Cardiac septum (tissue), 1 donor: Measurements from ENCODE around the gene PCDHB4. TPM values are rescaled to one million over a fixed set of nuclear protein-coding genes. Genes with fewer than 3 reads are reported as not detected.
"Not testable (repeated sequence)": the region's sequence is repeated elsewhere in the genome, so short reads cannot be mapped to it uniquely, and the experiment has no call there.

ENCODE experiments used
- DNase-seq: peaks from one replicate; pipeline ENCODE4 v3.0.0-alpha.2; 2020; ENCODE audit warnings: low spot score
- intact Hi-C: fragments of 100-400 bp; cut with DNase I; formaldehyde crosslinking; loops from one replicate; pipeline ENCODE4 v1.14.0; 2022
- total RNA-seq: library from RNA; stranded (reverse); fragmentation: NEBNext Ultra II Directional; extraction: Animal tissue kit (Norgen Biotek cat#: 25700); gene quantifications from one replicate; pipeline ENCODE4 v1.2.1, GENCODE V29; 2021
- donor health status: DM: no; HTN: no; CAD: no.

Gene PCDHB4
- total RNA-seq, 1 donor from 2014 or later = 1.3 TPM

DNA sequence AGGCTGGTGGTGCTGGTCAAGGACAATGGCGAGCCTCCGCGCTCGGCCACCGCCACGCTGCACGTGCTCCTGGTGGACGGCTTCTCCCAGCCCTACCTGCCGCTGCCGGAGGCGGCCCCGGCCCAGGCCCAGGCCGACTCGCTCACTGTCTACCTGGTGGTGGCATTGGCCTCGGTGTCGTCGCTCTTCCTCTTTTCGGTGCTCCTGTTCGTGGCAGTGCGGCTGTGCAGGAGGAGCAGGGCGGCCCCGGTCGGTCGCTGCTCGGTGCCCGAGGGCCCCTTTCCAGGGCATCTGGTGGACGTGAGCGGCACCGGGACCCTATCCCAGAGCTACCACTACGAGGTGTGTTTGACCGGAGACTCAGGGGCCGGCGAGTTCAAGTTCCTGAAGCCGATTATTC, 15.7 kb downstream of the PCDHB4 start:
- intact Hi-C loops, DNase-seq: not testable (repeated sequence)

GRCh38 chr5:141149812-141150211, 28.2 kb downstream of the PCDHB4 start, which contains the start of gene PCDHB6:
PCDHB6 (plus strand) TSS chr5:141150057; CDS start chr5:141150258, 201 bp downstream.
- intact Hi-C loops = no loop called here
- no peak for DNase-seq

DNA sequence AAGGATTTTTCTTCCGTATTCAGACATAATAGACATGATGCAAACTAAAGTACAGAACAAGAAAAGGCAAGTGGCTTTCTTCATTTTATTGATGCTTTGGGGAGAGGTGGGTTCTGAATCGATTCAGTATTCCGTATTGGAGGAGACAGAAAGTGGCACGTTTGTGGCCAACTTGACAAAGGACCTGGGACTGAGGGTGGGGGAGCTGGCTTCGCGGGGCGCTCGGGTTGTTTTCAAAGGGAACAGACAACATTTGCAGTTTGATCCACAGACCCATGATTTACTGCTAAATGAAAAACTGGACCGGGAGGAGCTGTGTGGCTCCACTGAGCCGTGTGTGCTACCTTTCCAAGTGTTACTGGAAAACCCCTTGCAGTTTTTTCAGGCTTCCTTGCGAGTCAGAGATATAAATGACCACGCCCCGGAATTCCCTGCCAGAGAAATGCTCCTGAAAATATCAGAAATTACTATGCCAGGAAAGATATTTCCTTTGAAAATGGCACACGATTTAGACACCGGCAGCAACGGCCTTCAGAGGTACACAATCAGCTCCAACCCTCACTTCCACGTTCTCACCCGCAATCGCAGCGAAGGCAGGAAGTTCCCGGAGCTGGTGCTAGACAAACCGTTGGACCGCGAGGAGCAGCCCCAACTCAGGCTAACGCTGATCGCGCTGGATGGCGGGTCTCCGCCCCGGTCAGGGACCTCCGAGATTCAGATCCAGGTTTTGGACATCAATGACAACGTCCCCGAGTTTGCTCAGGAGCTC, 28.8 kb downstream of the PCDHB4 start:
- intact Hi-C loops = no loop called here

GRCh38 chr5:141150993-141151325, 29.3 kb downstream of the PCDHB4 start:
- no peak for DNase-seq
- intact Hi-C loops = no loop called here

More for the DNA sequence above, 28.8 kb downstream of the PCDHB4 start:
- no peak for DNase-seq

DNA sequence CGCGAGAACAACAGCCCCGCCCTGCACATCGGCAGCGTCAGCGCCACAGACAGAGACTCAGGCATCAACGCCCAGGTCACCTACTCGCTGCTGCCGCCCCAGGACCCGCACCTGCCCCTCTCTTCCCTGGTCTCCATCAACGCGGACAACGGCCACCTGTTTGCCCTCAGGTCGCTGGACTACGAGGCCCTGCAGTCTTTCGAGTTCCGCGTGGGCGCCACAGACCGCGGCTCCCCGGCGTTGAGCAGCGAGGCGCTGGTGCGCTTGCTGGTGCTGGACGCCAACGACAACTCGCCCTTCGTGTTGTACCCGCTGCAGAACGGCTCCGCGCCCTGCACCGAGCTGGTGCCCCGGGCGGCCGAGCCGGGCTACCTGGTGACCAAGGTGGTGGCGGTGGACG, 30.0 kb downstream of the PCDHB4 start:
- DNase-seq, intact Hi-C loops: not testable (repeated sequence)

- intact Hi-C loops, DNase-seq: not testable (repeated sequence)
Observed at GRCh38 chr5:141152096-141152495, 30.5 kb downstream of the PCDHB4 start.

DNA sequence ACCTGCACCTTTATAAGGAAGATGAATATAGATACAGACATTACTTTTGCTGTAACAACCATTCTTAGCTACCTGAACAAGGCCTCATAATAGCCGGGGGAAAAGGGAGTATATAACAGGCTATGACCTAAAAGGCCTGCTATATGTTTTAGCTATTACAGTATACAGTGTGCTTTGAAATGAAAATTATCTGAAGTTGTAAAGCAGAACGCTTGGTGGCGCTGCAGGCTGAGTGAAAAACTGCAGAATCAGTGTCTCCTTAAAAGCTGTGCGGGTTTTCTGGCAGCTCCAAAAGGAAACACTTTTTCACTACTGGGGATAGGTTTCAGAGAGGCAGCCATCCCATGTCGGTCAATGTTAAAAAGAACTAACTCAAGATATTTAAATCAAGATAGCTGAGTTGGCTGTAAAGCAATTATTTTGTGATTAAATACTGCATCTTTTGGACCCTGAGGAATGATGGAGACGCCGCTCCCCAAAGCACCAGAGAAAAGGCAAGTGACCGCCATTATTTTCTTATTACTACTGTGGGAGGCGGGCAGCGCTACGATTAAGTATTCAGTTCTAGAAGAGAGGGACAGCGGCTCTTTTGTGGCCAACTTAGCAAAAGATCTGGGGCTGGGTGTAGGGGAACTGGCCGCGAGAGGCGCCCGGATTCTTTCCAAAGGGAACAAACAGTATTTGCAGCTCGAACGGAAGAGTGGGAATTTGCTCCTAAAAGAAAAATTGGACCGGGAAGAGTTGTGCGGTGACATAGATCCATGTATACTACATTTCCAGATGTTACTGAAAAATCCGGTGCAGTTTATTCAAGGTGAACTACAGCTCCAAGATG, 34.1 kb downstream of the PCDHB4 start:
- intact Hi-C loops = no loop called here
- DNase-seq = no peak

GRCh38 chr5:141157356-141157755, 35.7 kb downstream of the PCDHB4 start:
- DNase-seq, intact Hi-C loops: not testable (repeated sequence)

- DNase-seq = not testable (repeated sequence)
Observed at GRCh38 chr5:141157901-141158300, 36.3 kb downstream of the PCDHB4 start.

DNA sequence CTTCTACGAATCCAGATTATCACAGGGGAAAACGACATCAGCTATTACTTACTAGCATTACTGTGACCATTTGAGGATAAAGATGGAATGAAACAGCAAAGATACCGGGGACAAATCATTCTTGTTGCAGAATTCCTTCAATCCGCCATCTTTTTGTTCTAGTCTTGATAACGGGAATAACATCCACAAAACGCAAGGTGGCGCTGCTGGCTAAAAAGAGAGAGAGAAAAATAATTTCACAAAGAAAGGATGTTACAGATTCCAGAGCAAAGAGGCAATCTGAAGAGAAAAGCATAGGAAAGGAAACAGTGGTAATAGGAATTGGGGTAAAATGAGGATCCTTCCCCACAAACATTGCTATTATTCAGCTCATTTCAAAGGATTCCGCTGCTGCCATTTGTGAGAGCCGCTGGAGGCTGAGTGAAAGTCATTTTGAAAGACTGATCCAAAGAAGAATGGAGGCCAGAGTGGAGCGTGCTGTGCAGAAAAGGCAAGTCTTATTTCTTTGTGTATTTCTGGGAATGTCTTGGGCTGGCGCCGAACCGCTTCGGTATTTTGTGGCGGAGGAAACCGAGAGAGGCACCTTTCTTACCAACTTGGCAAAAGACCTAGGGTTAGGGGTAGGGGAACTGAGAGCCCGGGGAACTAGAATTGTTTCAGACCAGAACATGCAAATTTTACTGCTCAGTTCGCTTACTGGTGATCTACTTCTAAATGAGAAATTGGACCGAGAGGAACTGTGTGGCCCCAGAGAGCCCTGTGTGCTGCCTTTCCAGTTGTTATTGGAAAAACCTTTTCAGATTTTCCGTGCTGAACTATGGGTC, 51.0 kb downstream of the PCDHB4 start, which contains the start of gene PCDHB7:
Gene PCDHB7 (plus strand): TSS at position 264 of the 824 bp plus-strand sequence. CDS start 192 bp downstream, at position 456.
- intact Hi-C loops = no loop called here
- DNase-seq = no peak

More at GRCh38 chr5:141157901-141158300, 36.3 kb downstream of the PCDHB4 start:
- intact Hi-C loops = not testable (repeated sequence)

DNA sequence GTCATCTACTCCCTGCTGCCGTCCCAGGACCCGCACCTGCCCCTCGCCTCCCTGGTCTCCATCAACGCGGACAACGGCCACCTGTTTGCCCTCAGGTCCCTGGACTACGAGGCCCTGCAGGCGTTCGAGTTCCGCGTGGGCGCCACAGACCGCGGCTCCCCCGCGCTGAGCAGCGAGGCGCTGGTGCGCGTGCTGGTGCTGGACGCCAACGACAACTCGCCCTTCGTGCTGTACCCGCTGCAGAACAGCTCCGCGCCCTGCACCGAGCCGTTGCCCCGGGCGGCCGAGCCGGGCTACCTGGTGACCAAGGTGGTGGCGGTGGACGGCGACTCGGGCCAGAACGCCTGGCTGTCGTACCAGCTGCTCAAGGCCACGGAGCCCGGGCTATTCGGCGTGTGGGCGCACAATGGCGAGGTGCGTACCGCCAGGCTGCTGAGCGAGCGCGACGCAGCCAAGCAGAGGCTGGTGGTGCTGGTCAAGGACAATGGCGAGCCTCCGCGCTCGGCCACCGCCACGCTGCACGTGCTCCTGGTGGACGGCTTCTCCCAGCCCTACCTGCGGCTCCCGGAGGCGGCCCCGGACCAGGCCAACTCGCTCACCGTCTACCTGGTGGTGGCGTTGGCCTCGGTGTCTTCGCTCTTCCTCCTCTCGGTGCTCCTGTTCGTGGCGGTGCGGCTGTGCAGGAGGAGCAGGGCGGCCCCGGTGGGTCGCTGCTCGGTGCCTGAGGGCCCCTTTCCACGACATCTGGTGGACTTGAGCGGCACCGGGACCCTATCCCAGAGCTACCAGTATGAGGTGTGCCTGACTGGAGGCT, 52.9 kb downstream of the PCDHB4 start:
- DNase-seq, intact Hi-C loops: not testable (repeated sequence)

Other genes starting within 250 kb of the PCDHB4 start
- gene PCDHA12, start 246.5 kb upstream of the PCDHB4 start, total RNA-seq = 0.05 TPM
- gene PCDHA13, start 239.7 kb upstream of the PCDHB4 start, total RNA-seq = not detected
- gene PCDHAC1, start 195.5 kb upstream of the PCDHB4 start, total RNA-seq = 0.19 TPM
- 0.67 TPM for gene PCDHAC2, start 155.3 kb upstream of the PCDHB4 start, total RNA-seq
- gene PCDHB1, start 70.4 kb upstream of the PCDHB4 start, total RNA-seq = not detected
- gene PCDHB2, start 27.2 kb upstream of the PCDHB4 start, total RNA-seq = 2.4 TPM
- 1.4 TPM for gene PCDHB3, start 21.3 kb upstream of the PCDHB4 start, total RNA-seq
- gene PCDHB5, start 13.4 kb downstream of the PCDHB4 start, total RNA-seq = 3.2 TPM
- 0.57 TPM for gene PCDHB6, start 28.2 kb downstream of the PCDHB4 start, total RNA-seq
- gene PCDHB7, start 50.8 kb downstream of the PCDHB4 start, total RNA-seq = 0.67 TPM
- 2.3 TPM for gene PCDHB8, start 56.0 kb downstream of the PCDHB4 start, total RNA-seq
- gene PCDHB16, start 60.6 kb downstream of the PCDHB4 start, total RNA-seq = 2.2 TPM
- 1.3 TPM for gene PCDHB9, start 65.3 kb downstream of the PCDHB4 start, total RNA-seq
- 0.94 TPM for gene PCDHB10, start 70.5 kb downstream of the PCDHB4 start, total RNA-seq
- gene PCDHB11, start 77.8 kb downstream of the PCDHB4 start, total RNA-seq = 1.9 TPM
- gene PCDHB12, start 86.9 kb downstream of the PCDHB4 start, total RNA-seq = 1.1 TPM
- 4.8 TPM for gene PCDHB13, start 92.1 kb downstream of the PCDHB4 start, total RNA-seq
- 4.4 TPM for gene PCDHB14, start 101.5 kb downstream of the PCDHB4 start, total RNA-seq
- gene PCDHB15, start 123.6 kb downstream of the PCDHB4 start, total RNA-seq = 9.9 TPM
- not detected for gene SLC25A2, start 182.2 kb downstream of the PCDHB4 start, total RNA-seq
- gene TAF7, start 199.0 kb downstream of the PCDHB4 start, total RNA-seq = 116 TPM
- 4.6 TPM for gene PCDHGA1, start 208.7 kb downstream of the PCDHB4 start, total RNA-seq
- gene PCDHGA2, start 216.9 kb downstream of the PCDHB4 start, total RNA-seq = 17.3 TPM
- 22.9 TPM for gene PCDHGA3, start 222.0 kb downstream of the PCDHB4 start, total RNA-seq
- 12.6 TPM for gene PCDHGB1, start 228.3 kb downstream of the PCDHB4 start, total RNA-seq
- gene PCDHGA4, start 233.2 kb downstream of the PCDHB4 start, total RNA-seq = 15.6 TPM
- 16.2 TPM for gene PCDHGB2, start 238.2 kb downstream of the PCDHB4 start, total RNA-seq
- 9.7 TPM for gene PCDHGA5, start 242.3 kb downstream of the PCDHB4 start, total RNA-seq
- gene PCDHGB3, start 248.4 kb downstream of the PCDHB4 start, total RNA-seq = 14.2 TPM